Ascending aorta (tissue), 2 donors: Measurements from ENCODE around the gene TTLL8. TPM values are rescaled to one million over a fixed set of nuclear protein-coding genes. Genes with fewer than 3 reads are reported as not detected.

Source experiments
- DNase-seq, 2 donors: peaks; one replicate each; pipeline ENCODE4 v3.0.0-alpha.2; 2019; ENCODE audit warnings: low spot score in 2 of 2
- H3K27ac ChIP-seq, 2 donors: fragments of 200-600 bp; sonication (generic); one replicate each; pipeline ENCODE4 v1.5.1; 2016 to 2017; ENCODE audit warnings: mild to moderate bottlenecking in 1 of 2
- H3K27me3 ChIP-seq: fragments of 200-600 bp; sonication (generic); one replicate; pipeline ENCODE4 v1.5.1; 2017
- H3K36me3 ChIP-seq, 2 donors: fragments of 200-600 bp; sonication (generic); one replicate each; pipeline ENCODE4 v1.5.1; 2016
- H3K4me1 ChIP-seq, 2 donors: fragments of 200-600 bp; sonication (generic); one replicate each; pipeline ENCODE4 v1.5.1; 2016 to 2017; ENCODE audit warnings: mild to moderate bottlenecking in 1 of 2
- H3K4me3 ChIP-seq, 2 donors: fragments of 200-600 bp; sonication (generic); one replicate each; pipeline ENCODE4 v1.5.1; 2016 to 2017; ENCODE audit warnings: mild to moderate bottlenecking in 1 of 2
- H3K9me3 ChIP-seq, 2 donors: fragments of 200-600 bp; sonication (generic); one replicate each; pipeline ENCODE4 v1.5.1; 2016
- intact Hi-C: fragments of 100-400 bp; cut with DNase I; formaldehyde crosslinking; loops from one replicate; pipeline ENCODE4 v1.15.1; 2023
- total RNA-seq: library from RNA; depleted of rRNA; stranded (reverse); fragments of >200 nt; gene quantifications from one replicate; pipeline ENCODE4 v1.1.0, GENCODE V29; 2016
- TF ChIP-seq, protein P1 (sequence below), 3 experiments: fragments of 200-600 bp in 2 of 3; fragments of 450-650 bp in 1 of 3; sonication (generic) in 2 of 3; IDR thresholded peaks; one replicate each; pipeline ENCODE4 v1.5.1; 2016 to 2019; ENCODE audit warnings: antibody characterized with exemption in 3 of 3, mild to moderate bottlenecking in 1 of 3, moderate library complexity in 1 of 3

Gene TTLL8
- total RNA-seq, 1 donor from 2014 or later, result not detected

- no peaks in the 10 kb centered on the region for H3K9me3 ChIP-seq
- intact Hi-C loops, result no loop called here
- H3K27me3 ChIP-seq, result no peaks in the 10 kb centered on the region
- H3K27ac ChIP-seq, result no peak within 1 kb of the TSS
- peaks cover 0 to 4% of the 10 kb centered on the region in 2 donors for H3K4me1 ChIP-seq
- DNase-seq, result no peak
- TF ChIP-seq, protein P1, sequence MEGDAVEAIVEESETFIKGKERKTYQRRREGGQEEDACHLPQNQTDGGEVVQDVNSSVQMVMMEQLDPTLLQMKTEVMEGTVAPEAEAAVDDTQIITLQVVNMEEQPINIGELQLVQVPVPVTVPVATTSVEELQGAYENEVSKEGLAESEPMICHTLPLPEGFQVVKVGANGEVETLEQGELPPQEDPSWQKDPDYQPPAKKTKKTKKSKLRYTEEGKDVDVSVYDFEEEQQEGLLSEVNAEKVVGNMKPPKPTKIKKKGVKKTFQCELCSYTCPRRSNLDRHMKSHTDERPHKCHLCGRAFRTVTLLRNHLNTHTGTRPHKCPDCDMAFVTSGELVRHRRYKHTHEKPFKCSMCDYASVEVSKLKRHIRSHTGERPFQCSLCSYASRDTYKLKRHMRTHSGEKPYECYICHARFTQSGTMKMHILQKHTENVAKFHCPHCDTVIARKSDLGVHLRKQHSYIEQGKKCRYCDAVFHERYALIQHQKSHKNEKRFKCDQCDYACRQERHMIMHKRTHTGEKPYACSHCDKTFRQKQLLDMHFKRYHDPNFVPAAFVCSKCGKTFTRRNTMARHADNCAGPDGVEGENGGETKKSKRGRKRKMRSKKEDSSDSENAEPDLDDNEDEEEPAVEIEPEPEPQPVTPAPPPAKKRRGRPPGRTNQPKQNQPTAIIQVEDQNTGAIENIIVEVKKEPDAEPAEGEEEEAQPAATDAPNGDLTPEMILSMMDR (IDR thresholded peaks at IDR 0.05), result no peak
- H3K36me3 ChIP-seq, result no peaks in the 10 kb centered on the region
- H3K4me3 ChIP-seq, result no peak within 1 kb of the TSS
These were observed 27.3 kb upstream of the TTLL8 start, which contains the start of gene MLC1 for GRCh38 chr22:50085211-50085972. TSS of gene MLC1 (minus strand) at chr22:50085426. CDS start at chr22:50084902, 524 bp downstream.

- H3K27me3 ChIP-seq, result no peaks in the 10 kb centered on the region
- H3K36me3 ChIP-seq, result no peaks in the 10 kb centered on the region
- TF ChIP-seq, protein P1 (IDR thresholded peaks at IDR 0.05), result no peak
- intact Hi-C loops, result no loop called here
- H3K27ac ChIP-seq, result no peak overlapping the region
- peaks cover 0 to 4% of the 10 kb centered on the region in 2 donors for H3K4me1 ChIP-seq
- no peak for DNase-seq
- H3K9me3 ChIP-seq, result no peaks in the 10 kb centered on the region
- H3K4me3 ChIP-seq, result no peak overlapping the region
These were observed 26.5 kb upstream of the TTLL8 start for GRCh38 chr22:50084614-50085021.

- Histone ChIP-seq H3K36me3 (no peaks in the 10 kb centered on the region), H3K9me3 (no peaks in the 10 kb centered on the region), H3K27ac (no peak overlapping the region), H3K27me3 (no peaks in the 10 kb centered on the region), H3K4me3 (no peak overlapping the region), H3K4me1 (peaks cover 0 to 4% of the 10 kb centered on the region in 2 donors)
- no peak for DNase-seq
- TF ChIP-seq, protein P1 (IDR thresholded peaks at IDR 0.05), result no peak
- intact Hi-C loops, result no loop called here
These were observed 26.0 kb upstream of the TTLL8 start for GRCh38 chr22:50084080-50084477.

GRCh38 chr22:50083462-50084079 is 25.5 kb upstream of the TTLL8 start:
- no peak for DNase-seq
- Histone ChIP-seq H3K4me1 (peaks cover 0 to 4% of the 10 kb centered on the region in 2 donors), H3K36me3 (no peaks in the 10 kb centered on the region), H3K4me3 (no peak overlapping the region), H3K9me3 (no peaks in the 10 kb centered on the region), H3K27ac (no peak overlapping the region), H3K27me3 (no peaks in the 10 kb centered on the region)
- intact Hi-C loops, result no loop called here
- TF ChIP-seq, protein P1 (IDR thresholded peaks at IDR 0.05), result no peak

- Histone ChIP-seq H3K9me3 (no peaks in the 10 kb centered on the region), H3K27ac (no peak overlapping the region), H3K4me1 (peaks cover 0 to 4% of the 10 kb centered on the region in 2 donors), H3K4me3 (no peak overlapping the region), H3K36me3 (no peaks in the 10 kb centered on the region), H3K27me3 (no peaks in the 10 kb centered on the region)
- intact Hi-C loops, result no loop called here
- no peak for DNase-seq
- TF ChIP-seq, protein P1 (IDR thresholded peaks at IDR 0.05), result no peak
These were observed 24.9 kb upstream of the TTLL8 start for GRCh38 chr22:50082961-50083461.
